IPS-20b (cell line): ENCODE data around the gene RNF212.
A peak's percentile ranks its signal among the peaks of the same experiment; 100 is the strongest.
"Not testable (repeated sequence)": the region's sequence is repeated elsewhere in the genome, so short reads cannot be mapped to it uniquely, and the experiment has no call there.

ENCODE experiments used
- H3K27ac ChIP-seq: one replicate; pipeline ENCODE4 v1.5.1; 2013; ENCODE audit warnings: low read length
- H3K27me3 ChIP-seq: 2 replicates; pipeline ENCODE4 v1.6.1; 2013; ENCODE audit warnings: mild to moderate bottlenecking, low read length, inconsistent platforms; ENCODE audit not compliant: insufficient read depth
- H3K36me3 ChIP-seq: 2 replicates; pipeline ENCODE4 v1.6.1; 2013; ENCODE audit warnings: low read depth, mild to moderate bottlenecking, inconsistent platforms, low read length, moderate library complexity; ENCODE audit not compliant: insufficient read depth
- H3K4me1 ChIP-seq: 2 replicates; pipeline ENCODE4 v1.6.1; 2013; ENCODE audit warnings: mild to moderate bottlenecking, control low read depth, inconsistent platforms, low read length, moderate library complexity; ENCODE audit not compliant: insufficient read depth
- H3K4me3 ChIP-seq: 2 replicates; pipeline ENCODE4 v1.5.1; 2013; ENCODE audit warnings: mild to moderate bottlenecking, low read length, inconsistent platforms
- H3K9ac ChIP-seq: 2 replicates; pipeline ENCODE4 v1.6.1; 2013; ENCODE audit warnings: low read depth, mild to moderate bottlenecking, inconsistent platforms, low read length, moderate library complexity
- H3K9me3 ChIP-seq: 2 replicates; pipeline ENCODE4 v1.6.1; 2013; ENCODE audit warnings: mild to moderate bottlenecking, low read depth, low read length, inconsistent platforms; ENCODE audit not compliant: insufficient read depth

Gene RNF212

DNA sequence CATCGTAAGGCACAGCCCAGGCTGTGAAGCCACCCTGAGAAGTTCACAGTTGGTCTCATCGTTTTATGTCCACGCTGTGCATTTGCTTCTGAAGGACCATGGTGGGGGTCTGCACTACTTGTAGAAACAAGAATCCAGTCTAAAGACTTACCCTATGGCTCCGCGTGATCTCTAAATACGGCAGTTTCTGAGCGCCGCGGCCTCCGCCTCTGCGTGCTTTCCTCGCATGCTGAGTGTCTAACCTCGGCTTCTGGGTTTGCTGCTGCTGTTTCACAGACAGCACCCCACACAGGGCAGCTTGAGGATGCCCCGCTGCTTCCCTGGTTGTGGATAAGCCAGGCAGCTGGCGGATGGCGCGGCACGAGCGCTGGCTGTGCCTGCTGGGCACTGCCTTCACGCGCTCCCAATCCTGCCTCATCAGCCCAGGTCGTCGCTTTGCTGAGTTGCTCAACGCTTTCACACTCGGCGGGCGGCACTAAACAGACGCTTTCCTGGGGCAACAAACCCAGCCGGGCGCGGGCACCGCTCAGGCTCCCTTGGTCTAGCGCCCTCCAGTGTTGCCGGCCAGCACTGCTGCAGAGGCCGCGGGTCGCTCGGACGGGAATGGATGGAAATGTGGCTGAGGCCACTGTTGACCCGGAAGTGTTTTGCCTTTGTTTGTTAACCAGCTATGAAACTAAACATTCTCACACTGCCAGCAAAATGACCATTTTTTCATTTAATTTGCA, 62.7 kb downstream of the RNF212 start:
- Histone ChIP-seq H3K9ac (no peak overlapping the region), H3K4me1 (no peaks in the 10 kb centered on the region), H3K27me3 (peaks cover 87% of the 10 kb centered on the region), H3K36me3 (no peaks in the 10 kb centered on the region), H3K9me3 (no peaks in the 10 kb centered on the region), H3K4me3 (no peak overlapping the region; the same call in 1 of the 2 replicates), H3K27ac (no peak overlapping the region)

DNA sequence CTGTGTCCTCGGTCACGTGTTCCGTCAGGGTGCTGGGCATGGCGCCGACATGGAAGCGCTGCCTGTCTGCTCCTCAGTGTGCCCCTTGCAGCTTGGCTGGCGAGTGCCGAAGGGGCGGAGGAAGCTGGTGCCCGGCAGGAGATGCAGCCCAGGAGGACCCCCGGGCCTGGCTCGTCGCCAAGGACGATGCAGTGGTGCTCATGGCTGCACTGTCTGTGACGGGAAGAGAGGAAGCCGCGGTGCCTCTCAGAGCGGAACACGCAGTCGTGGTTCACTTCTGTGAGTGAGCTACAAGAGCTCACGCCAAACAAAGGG, 63.8 kb downstream of the RNF212 start:
- Histone ChIP-seq H3K36me3 (no peaks in the 10 kb centered on the region), H3K9me3 (no peaks in the 10 kb centered on the region), H3K9ac (no peak overlapping the region; the same call in 1 of the 2 replicates), H3K27ac (no peak overlapping the region), H3K4me1 (no peaks in the 10 kb centered on the region), H3K4me3 (no peak overlapping the region), H3K27me3 (peaks cover 87% of the 10 kb centered on the region)

DNA sequence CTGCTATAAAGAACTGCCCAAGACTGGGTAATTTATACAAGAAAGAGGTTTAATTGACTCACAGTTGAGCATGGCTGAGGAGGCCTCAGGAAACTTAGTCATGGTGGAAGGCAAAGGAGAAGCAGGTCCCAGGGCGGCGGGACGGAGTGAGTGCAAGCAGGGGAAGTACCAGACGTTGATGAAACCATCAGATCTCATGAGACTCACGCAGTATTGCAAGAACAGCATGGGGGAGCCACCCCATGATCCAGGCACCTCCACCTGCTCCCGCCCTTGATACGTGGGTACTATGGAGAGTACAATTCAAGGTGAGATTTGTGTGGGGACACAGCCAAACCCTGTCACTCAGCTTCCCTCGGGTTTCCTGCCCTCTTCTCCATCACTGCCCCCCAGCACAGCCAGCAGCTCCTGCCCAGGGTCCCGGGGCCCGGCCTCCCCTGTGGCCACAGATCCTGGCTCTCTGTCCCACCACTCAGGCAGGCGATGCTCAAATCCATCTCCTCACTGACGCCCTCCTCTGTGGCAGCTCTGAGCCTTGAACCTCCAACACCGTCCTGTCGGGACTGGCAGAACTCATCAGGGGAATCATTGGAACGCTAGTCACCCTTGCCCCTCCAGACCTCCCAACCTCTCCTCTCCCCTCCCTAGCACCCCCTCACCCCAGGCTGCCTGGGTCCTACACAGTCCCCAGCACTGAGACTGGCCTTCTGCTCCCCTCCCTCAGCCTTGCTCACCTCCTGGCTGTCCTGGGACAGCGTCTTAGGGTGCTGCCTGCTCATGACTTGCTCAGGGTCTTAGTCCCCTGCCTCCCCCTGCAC, 64.4 kb downstream of the RNF212 start:
- H3K9ac ChIP-seq, result no peak overlapping the region; the same call in 1 of the 2 replicates
- no peak overlapping the region for H3K27ac ChIP-seq
- H3K4me1 ChIP-seq, result peaks cover 3% of the 10 kb centered on the region; the same call in 1 of the 2 replicates
- peaks cover 91% of the 10 kb centered on the region for H3K27me3 ChIP-seq
- no peak overlapping the region for H3K4me3 ChIP-seq
- no peaks in the 10 kb centered on the region for H3K36me3 ChIP-seq
- no peaks in the 10 kb centered on the region for H3K9me3 ChIP-seq

DNA sequence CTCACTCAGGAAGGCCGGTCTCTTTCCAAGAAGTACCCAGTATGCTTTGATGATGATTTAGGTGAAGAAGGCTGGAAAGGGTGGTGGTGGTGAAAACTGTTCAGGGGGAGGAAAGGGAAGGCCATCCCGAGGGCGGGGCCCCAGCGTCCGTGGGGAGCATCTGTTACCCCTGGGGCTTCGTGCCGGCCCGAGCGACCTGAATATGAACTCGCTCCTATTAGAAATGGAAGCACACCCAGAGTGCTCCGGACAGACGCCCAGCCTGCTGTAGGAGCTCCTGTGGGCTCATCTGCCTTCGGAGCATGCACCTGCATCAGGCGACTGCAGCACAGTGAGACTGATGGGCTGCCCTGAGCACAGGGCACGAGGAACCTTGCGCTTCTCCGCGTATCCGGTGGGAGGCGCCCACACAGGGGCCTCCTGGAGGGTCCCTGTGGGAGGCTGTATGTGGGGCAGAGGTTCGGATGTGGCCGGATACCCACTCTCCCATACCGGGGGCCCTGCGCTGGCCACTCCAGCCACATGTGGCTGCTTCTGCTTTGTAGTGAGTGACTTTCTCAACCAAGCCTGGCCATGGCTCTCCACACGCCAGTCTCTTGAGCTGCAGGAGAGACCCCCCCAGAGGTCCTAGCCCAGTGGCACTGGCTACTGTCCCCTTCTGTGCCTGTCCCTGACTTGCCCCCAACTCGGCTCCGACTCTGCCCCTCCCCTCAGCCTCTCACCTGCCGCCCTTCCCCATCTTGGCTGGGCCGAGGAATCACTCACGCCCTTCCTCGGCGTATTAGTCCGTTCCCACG, 65.2 kb downstream of the RNF212 start:
- H3K9ac ChIP-seq, result no peak overlapping the region
- H3K4me3 ChIP-seq, result no peak overlapping the region
- H3K36me3 ChIP-seq, result no peaks in the 10 kb centered on the region
- peaks cover 4% of the 10 kb centered on the region for H3K4me1 ChIP-seq
- no peaks in the 10 kb centered on the region for H3K9me3 ChIP-seq
- peaks cover 91% of the 10 kb centered on the region for H3K27me3 ChIP-seq
- H3K27ac ChIP-seq, result no peak overlapping the region

DNA sequence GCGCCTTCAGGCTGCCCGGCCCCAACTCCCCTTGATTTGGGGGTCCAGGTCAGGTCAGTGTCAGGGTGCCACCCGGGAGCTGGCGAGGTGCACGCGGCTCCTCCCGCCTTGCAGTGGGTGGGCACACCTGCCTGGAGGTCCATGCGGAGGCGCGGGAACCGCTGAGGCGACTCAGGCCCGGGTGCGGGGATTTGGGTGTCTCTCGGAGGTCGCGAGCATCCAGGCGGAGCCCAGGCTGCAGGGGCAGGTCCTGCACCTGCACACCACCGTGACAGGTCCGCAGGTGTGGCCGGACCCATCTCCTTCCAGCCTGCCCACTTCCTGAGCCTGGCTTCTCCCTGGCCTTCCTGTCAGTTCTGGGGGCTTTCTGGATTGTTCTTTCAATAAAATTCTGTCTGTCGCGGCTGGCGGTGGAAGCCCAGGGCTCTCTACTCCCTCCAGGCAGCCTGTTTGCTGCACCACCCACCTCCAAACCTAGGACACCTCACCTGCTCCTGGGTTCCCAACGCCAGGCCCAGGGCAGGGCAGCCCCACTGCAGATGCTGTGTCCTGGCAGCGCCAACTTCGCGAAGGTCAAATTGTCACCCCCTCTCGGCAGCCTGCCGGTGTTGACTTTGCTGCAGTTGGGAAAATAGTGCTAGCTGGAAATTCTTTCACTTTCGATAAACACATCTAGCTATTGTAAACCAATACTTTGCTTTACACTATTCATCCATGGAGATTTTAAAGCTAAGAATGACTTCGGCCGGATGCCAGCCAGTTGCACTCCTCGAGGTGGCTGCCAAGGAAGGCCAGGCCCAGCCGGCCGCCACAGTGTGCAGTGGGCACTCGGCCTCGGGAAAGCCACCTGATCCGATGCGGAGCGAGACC, 66.0 kb downstream of the RNF212 start:
- peak overlapping the region; percentile 32; the same call in 1 of the 2 replicates for H3K4me3 ChIP-seq
- peaks cover 84% of the 10 kb centered on the region for H3K27me3 ChIP-seq
- peak overlapping the region; percentile 32; the same call in 1 of the 2 replicates for H3K9ac ChIP-seq
- no peak overlapping the region for H3K27ac ChIP-seq
- no peaks in the 10 kb centered on the region for H3K9me3 ChIP-seq
- peaks cover 4% of the 10 kb centered on the region for H3K4me1 ChIP-seq
- H3K36me3 ChIP-seq, result no peaks in the 10 kb centered on the region

DNA sequence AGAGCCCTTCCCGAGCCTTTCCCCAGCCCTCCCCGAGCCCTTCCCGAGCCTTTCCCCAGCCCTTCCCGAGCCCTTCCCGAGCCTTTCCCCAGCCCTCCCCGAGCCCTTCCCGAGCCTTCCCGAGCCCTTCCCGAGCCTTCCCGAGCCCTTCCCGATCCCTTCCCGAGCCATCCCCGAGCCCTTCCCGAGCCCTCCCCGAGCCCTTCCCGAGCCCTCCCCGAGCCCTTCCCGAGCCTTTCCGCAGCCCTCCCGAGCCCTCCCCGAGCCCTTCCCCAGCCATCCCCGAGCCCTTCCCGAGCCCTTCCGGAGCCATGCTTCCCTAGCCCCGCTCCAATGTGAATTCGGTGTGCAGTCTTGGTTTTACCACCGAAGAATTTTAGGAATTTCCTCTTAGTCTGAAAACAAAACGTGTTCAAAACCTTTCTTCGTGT, 66.8 kb downstream of the RNF212 start:
- Histone ChIP-seq H3K9ac (peak overlapping the region; percentile 32; the same call in 1 of the 2 replicates), H3K4me3 (peak overlapping the region; percentile 32; the same call in 1 of the 2 replicates), H3K27me3 (peaks cover 76% of the 10 kb centered on the region)
- H3K36me3 ChIP-seq, H3K27ac ChIP-seq, H3K4me1 ChIP-seq, H3K9me3 ChIP-seq: not testable (repeated sequence)

DNA sequence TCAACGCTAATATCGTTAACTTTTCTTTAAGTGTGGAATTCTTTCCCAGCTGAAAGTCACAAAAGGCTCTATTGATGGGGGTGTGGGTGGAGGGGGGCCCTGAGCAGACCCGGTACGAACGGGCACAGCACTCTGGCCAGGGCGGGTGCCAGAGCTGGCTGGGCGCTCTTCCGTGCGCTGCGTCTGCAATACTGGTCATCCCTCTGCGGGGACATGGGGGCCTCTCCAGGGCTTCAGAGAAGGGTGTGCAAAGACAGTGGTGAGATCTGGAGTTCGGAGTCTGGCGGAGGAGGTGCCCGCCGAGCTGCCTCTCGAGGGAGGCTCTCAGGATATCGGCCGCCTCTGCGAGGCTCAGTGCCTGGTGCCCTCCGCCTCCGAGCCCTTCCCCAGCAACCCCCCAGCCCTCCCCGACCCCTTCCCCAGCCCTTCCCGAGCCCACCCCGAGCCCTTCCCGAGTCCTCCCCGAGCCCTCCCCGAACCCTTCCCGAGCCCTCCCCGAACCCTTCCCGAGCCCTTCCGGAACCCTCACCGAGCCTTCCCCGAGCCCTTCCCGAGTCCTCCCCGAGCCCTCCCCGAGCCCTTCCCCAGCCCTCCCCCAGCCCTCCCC, 67.7 kb downstream of the RNF212 start:
- Histone ChIP-seq H3K36me3 (no peaks in the 10 kb centered on the region), H3K4me1 (peaks cover 7% of the 10 kb centered on the region), H3K27ac (no peak overlapping the region), H3K27me3 (peaks cover 69% of the 10 kb centered on the region), H3K9me3 (no peaks in the 10 kb centered on the region), H3K4me3 (no peak overlapping the region), H3K9ac (no peak overlapping the region)

DNA sequence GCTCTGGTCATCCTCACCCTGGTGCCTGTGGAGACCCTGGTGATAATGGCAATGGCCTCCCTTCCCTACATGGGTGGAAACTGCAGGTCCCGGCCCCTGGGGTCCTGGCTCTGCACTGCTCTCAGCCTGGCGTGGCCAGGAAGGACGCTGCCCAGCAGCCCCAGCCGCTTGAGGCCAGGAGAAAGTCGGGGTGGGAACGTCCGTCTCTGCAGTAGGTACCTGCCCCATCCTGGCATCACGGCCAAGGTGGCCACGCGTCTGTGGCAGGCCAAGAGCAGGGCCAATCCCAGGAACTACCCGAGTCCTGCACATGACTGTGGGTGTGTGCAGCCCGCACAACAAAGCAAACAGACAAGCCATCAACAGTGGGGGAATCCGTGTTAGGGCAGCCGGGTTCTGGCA, 68.2 kb downstream of the RNF212 start:
- Histone ChIP-seq H3K36me3 (no peaks in the 10 kb centered on the region), H3K27me3 (peaks cover 64% of the 10 kb centered on the region), H3K4me1 (peaks cover 7% of the 10 kb centered on the region), H3K4me3 (no peak overlapping the region), H3K9ac (no peak overlapping the region), H3K9me3 (no peaks in the 10 kb centered on the region), H3K27ac (no peak overlapping the region)

DNA sequence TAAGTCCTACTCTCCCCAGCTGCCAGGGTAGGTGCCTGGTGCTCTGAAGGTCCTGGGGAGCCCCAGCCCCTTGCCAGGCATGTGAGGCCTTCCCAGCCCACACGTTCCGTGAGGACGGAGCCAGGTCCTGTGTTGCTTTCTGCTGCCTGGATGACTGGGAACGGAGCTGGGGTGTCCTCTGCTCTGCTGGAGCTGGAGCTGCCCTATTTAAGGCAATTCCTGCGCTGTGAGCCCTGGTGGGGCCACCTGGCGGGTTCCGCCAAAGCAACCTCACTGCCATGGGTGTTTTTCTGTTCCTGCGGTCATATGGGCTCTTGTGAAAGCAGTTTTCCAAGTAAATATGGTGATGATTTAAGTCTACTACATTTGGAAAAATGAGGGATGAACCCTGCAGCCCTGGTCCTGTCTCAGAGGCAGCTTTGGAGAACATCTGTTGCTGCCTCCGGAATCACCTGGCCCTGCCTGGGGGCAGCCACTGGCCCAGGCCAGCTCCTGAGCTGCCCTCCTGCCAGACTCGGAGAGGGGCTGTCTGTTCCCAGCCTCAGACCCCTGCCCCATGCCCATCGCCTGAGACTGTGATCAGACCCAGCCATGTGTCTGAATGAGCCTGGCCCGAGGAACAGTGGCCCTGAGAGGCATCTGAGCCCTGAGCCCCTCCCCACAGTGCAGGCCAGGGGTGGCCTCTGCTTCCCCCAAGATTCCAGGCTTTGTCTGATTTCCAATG, 68.7 kb downstream of the RNF212 start:
- Histone ChIP-seq H3K36me3 (no peaks in the 10 kb centered on the region), H3K4me1 (peaks cover 7% of the 10 kb centered on the region), H3K9me3 (no peaks in the 10 kb centered on the region), H3K9ac (no peak overlapping the region; the same call in 1 of the 2 replicates), H3K27me3 (peaks cover 58% of the 10 kb centered on the region), H3K4me3 (no peak overlapping the region), H3K27ac (no peak overlapping the region)
